CD8-positive, alpha-beta memory T cell (primary cell): ENCODE results near the gene M1AP. TPM values are rescaled to one million over a fixed set of nuclear protein-coding genes. Genes with fewer than 3 reads are reported as not detected.

Experiments used
- CTCF ChIA-PET: fragments of 350-600 bp; sonication (Branson Sonifier 250); formaldehyde crosslinking; loops from one replicate; lab custom pipeline; 2021; ENCODE audit warnings: antibody characterized with exemption; lab: Charles Lee
- POLR2A ChIA-PET: fragments of 350-600 bp; sonication (Branson Sonifier 250); formaldehyde crosslinking; loops from one replicate; lab custom pipeline; 2021; ENCODE audit warnings: antibody characterized with exemption; lab: Charles Lee
- DNase-seq, 5 donors: peaks; one replicate each; pipeline versions ENCODE4 v3.0.0 to v3.0.0-alpha.2; 2020 to 2022; ENCODE audit warnings: mixed read lengths in 1 of 5
- H3K27ac ChIP-seq: one replicate; pipeline ENCODE4 v1.7.0; 2013; ENCODE audit warnings: low read depth, mild to moderate bottlenecking, low read length, moderate library complexity
- H3K27me3 ChIP-seq: 2 replicates; pipeline ENCODE4 v1.7.0; 2013; ENCODE audit warnings: low read length, mild to moderate bottlenecking; ENCODE audit not compliant: insufficient read depth, poor library complexity, severe bottlenecking
- H3K36me3 ChIP-seq: 2 replicates; pipeline ENCODE4 v1.7.0; 2013; ENCODE audit warnings: mild to moderate bottlenecking, low read length, moderate library complexity; ENCODE audit not compliant: insufficient read depth
- H3K4me1 ChIP-seq: 2 replicates; pipeline ENCODE4 v1.7.0; 2013; ENCODE audit warnings: mild to moderate bottlenecking, low read length, moderate library complexity; ENCODE audit not compliant: insufficient read depth
- H3K4me3 ChIP-seq: 2 replicates; pipeline ENCODE4 v1.7.0; 2013; ENCODE audit warnings: mild to moderate bottlenecking, low read length
- H3K9me3 ChIP-seq: 2 replicates; pipeline ENCODE4 v1.7.0; 2013; ENCODE audit warnings: mild to moderate bottlenecking, low read length
- H3K27ac Mint-ChIP-seq, 8 donors: one replicate each; pipeline ENCODE4 v1.8.0; 2020 to 2021; ENCODE audit warnings: mixed read lengths in 8 of 8, mild to moderate bottlenecking in 6 of 8, inconsistent platforms in 3 of 8, moderate library complexity in 3 of 8
- H3K27me3 Mint-ChIP-seq, 2 donors: one replicate each; pipeline ENCODE4 v1.8.0; 2020 to 2021; ENCODE audit warnings: mixed read lengths in 2 of 2, mild to moderate bottlenecking in 1 of 2, moderate library complexity in 1 of 2
- H3K36me3 Mint-ChIP-seq, 3 donors: one replicate each; pipeline ENCODE4 v1.8.0; 2020 to 2021; ENCODE audit warnings: mixed read lengths in 3 of 3, inconsistent platforms in 1 of 3, mild to moderate bottlenecking in 1 of 3
- H3K4me1 Mint-ChIP-seq, 3 donors: one replicate each; pipeline ENCODE4 v1.8.0; 2020 to 2021; ENCODE audit warnings: mixed read lengths in 3 of 3, inconsistent platforms in 1 of 3, mild to moderate bottlenecking in 1 of 3
- H3K4me3 Mint-ChIP-seq, 7 donors: one replicate each; pipeline ENCODE4 v1.8.0; 2020 to 2021; ENCODE audit warnings: mixed read lengths in 7 of 7, mild to moderate bottlenecking in 6 of 7, moderate library complexity in 4 of 7, inconsistent platforms in 2 of 7
- H3K9me3 Mint-ChIP-seq, 5 donors: one replicate each; pipeline ENCODE4 v1.8.0; 2020 to 2022; ENCODE audit warnings: mixed read lengths in 5 of 5, mild to moderate bottlenecking in 3 of 5, moderate library complexity in 2 of 5, inconsistent platforms in 1 of 5
- polyA plus RNA-seq: library from polyadenylated mRNA; unstranded; fragments of 300-500 nt; fragmentation: Illumina TruSeq; gene quantifications from one replicate; pipeline ENCODE4 v1.2.3, GENCODE V29; 2021
- total RNA-seq, 2 experiments: library from RNA; stranded (reverse); gene quantifications; one replicate each; pipeline ENCODE4 v1.2.3, GENCODE V29; 2021

Gene M1AP
- total and polyA plus RNA-seq, 3 experiments from 2014 or later, result 0.39 TPM; not detected in 2

DNA sequence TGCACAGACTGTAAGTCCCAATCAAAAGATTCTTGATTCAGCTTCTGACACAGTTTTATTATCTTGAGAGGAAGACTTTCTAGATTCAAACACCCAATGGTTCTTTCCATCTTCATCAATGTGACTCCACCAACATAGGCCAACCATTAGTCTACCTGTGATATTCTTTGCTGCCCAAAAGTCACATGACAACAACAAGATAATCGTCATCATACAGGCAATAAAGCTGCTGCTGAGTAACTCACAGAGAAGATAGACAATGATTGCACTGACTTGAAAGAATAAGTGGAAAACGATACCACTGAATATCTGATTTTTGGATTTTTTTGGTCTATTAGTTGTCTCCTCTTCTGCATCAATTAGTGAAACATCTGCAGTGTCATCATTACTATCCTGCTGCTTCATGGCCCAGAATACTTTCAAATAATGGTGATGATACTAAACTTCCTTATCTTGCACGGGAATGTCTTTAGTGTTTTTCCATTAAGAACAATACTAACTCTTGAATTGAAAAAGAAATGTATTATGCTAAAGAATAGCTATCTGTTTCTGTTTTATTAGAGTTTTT lies 19.5 kb downstream of the M1AP start:
- no peaks in the 10 kb centered on the region for H3K9me3 Mint-ChIP-seq
- no peaks in the 10 kb centered on the region for H3K4me1 Mint-ChIP-seq
- Histone ChIP-seq H3K36me3 (no peaks in the 10 kb centered on the region), H3K27ac (no peak overlapping the region), H3K27me3 (no peaks in the 10 kb centered on the region), H3K4me1 (no peaks in the 10 kb centered on the region), H3K4me3 (no peak overlapping the region), H3K9me3 (no peaks in the 10 kb centered on the region)
- DNase-seq, result no peak
- peaks cover 0 to 4% of the 10 kb centered on the region in 2 donors for H3K27me3 Mint-ChIP-seq
- H3K27ac Mint-ChIP-seq, result no peak overlapping the region
- no peaks in the 10 kb centered on the region for H3K36me3 Mint-ChIP-seq
- POLR2A ChIA-PET, result no interaction called here
- CTCF ChIA-PET, result no interaction called here
- no peak overlapping the region for H3K4me3 Mint-ChIP-seq

DNA sequence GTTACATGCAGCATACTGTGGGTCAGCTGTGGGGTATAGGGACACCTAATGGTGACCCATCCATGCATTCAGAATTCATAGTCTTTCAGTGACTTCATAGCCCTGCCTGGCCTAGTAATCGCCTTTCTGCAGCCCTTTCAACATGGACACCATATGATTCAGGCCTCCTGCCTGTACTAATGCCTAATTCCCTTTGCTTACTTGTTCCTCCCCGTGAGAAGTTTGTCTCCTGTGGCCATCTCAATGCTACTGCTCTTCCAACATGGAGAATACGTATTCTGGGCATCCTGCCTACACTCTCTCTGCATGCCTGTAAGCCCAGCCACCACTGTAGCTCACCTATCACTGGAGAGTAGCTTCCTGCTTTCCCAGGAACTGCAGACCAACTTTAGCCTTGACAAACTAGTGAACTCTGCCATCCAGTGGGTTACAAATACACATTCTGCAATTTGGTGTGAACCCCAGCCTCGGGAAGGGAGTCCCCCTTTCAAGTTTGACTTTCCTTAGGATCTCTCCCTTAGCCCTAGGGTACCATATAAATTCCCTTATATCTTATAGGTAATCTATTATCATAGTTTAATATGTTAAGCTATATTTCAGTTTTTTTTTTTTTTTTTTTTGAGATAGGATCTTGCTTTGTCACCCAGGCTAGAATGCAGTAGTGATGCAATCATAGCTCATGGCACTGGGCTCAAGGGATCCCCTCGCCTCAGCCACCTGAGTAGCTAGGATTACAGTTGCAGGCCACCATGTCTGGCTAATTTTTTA lies 22.3 kb downstream of the M1AP start:
- Mint-ChIP-seq H3K4me3 (no peak overlapping the region), H3K9me3 (no peaks in the 10 kb centered on the region), H3K4me1 (no peaks in the 10 kb centered on the region), H3K36me3 (no peaks in the 10 kb centered on the region), H3K27ac (no peak overlapping the region), H3K27me3 (peaks cover 0 to 3% of the 10 kb centered on the region in 2 donors)
- H3K4me1 ChIP-seq, result no peaks in the 10 kb centered on the region
- POLR2A ChIA-PET, result no interaction called here
- H3K27me3 ChIP-seq, result no peaks in the 10 kb centered on the region
- no peak overlapping the region for H3K27ac ChIP-seq
- H3K4me3 ChIP-seq, result no peak overlapping the region
- no peak for DNase-seq
- H3K9me3 ChIP-seq, result no peaks in the 10 kb centered on the region
- CTCF ChIA-PET, result no interaction called here
- no peaks in the 10 kb centered on the region for H3K36me3 ChIP-seq

DNA sequence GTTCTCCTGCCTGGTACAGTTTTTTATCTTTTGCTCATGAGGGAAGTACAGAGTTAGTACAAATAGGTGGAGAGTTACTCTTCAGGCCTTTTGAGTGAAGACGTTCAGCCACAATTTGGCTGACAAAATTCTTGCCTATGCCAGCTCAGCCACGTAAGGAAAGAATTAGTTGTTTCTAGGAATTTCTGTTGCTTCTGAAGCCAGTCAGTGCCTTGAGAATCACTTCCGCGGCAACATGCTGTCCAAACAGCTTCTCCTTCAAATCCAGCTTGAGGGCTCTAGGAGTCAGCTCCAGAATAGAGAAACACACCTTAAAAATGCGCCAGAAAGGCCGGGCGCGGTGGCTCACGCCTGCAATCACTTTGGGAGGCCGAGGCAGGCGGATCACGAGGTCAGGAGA lies 27.5 kb downstream of the M1AP start:
- H3K36me3 Mint-ChIP-seq, result peaks cover 0 to 5% (median 0%) of the 10 kb centered on the region in 3 donors
- CTCF ChIA-PET, result no interaction called here
- POLR2A ChIA-PET, result no interaction called here

DNA sequence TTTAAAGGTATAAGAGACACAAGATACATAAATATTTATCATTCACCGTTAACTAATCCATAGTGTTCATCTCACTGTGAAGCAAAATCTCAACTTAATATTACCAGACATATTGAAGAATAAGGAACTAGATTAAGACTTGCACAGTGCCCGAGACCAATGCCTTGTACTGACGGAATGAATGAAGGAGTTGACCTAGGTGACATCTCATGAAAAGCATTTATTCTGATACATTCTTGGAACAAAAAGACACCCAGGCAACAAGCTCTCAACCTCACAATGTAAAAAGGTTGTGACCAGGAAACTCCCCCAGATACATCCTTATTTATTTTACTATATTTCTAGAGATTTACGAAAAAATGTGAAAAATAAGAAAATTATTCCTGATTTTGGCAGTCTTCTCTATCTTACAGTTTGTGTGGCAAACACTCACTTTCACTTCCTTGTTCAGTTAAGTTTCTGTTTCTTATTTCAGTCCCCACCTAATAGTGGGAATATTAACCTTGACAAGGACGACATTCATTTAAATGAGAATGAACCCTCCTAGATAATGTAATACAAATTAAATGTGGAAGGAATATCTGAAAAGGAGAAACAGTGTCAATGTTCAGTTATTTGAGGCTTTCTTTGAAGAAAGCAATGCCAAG lies 28.4 kb downstream of the M1AP start:
- no peak overlapping the region for H3K27ac Mint-ChIP-seq
- peaks cover 0 to 5% (median 0%) of the 10 kb centered on the region in 3 donors for H3K36me3 Mint-ChIP-seq
- H3K27me3 ChIP-seq, result peaks cover 2% of the 10 kb centered on the region
- H3K4me3 ChIP-seq, result no peak overlapping the region
- H3K4me1 Mint-ChIP-seq, result no peaks in the 10 kb centered on the region
- no peak overlapping the region for H3K27ac ChIP-seq
- ChIA-PET CTCF (no interaction called here), POLR2A (no interaction called here)
- no peaks in the 10 kb centered on the region for H3K9me3 ChIP-seq
- no peaks in the 10 kb centered on the region for H3K4me1 ChIP-seq
- H3K4me3 Mint-ChIP-seq, result no peak overlapping the region
- H3K36me3 ChIP-seq, result no peaks in the 10 kb centered on the region
- peaks cover 6 to 44% of the 10 kb centered on the region in 2 donors for H3K27me3 Mint-ChIP-seq
- H3K9me3 Mint-ChIP-seq, result peaks cover 0 to 2% (median 0%) of the 10 kb centered on the region in 5 donors
- no peak for DNase-seq

More for the DNA sequence above, 27.5 kb downstream of the M1AP start:
- H3K4me1 Mint-ChIP-seq, result no peaks in the 10 kb centered on the region
- H3K4me1 ChIP-seq, result no peaks in the 10 kb centered on the region
- H3K4me3 Mint-ChIP-seq, result no peak overlapping the region
- DNase-seq, result no peak
- peaks cover 0 to 2% (median 0%) of the 10 kb centered on the region in 5 donors for H3K9me3 Mint-ChIP-seq
- H3K9me3 ChIP-seq, result no peaks in the 10 kb centered on the region
- no peak overlapping the region for H3K27ac ChIP-seq
- no peaks in the 10 kb centered on the region for H3K36me3 ChIP-seq
- H3K27me3 ChIP-seq, result no peaks in the 10 kb centered on the region
- peaks cover 3 to 35% of the 10 kb centered on the region in 2 donors for H3K27me3 Mint-ChIP-seq
- no peak overlapping the region for H3K27ac Mint-ChIP-seq
- no peak overlapping the region for H3K4me3 ChIP-seq

DNA sequence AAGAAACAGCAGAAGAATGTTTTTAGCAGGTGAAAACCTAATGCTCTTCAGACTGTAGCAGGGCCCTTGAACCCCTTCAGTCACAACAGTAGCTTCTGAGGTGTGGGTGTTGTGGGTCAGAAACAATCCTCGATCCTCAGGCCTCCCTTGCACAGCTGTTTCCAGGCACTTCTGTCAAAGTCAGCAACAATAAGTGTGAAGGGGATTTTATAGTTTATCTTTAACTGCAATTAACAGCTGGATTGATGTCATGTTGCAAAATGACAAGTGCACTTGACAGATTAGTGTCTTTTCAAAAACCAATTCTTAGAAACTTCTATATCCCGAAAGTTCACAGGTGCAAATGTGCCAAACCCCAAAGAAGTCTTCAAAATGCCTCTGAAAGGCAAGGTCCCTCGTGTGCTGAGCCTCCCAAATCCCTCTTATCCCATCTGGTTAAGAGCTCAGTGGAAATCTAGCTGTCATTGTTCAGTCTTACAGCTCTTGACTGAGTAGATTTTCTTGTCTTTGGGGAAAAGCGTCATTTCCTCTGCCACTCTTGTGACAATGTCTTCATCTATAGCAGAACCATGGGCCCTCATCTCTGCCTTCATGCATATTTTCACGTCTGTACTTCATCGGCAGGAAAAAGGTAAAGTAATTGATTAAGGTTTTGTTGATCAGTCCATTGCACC lies 29.6 kb downstream of the M1AP start:
- H3K9me3 ChIP-seq, result no peaks in the 10 kb centered on the region
- peaks cover 0 to 2% (median 0%) of the 10 kb centered on the region in 5 donors for H3K9me3 Mint-ChIP-seq
- no peaks in the 10 kb centered on the region for H3K4me1 ChIP-seq
- no peak overlapping the region for H3K4me3 Mint-ChIP-seq
- ChIA-PET POLR2A (no interaction called here), CTCF (no interaction called here)
- H3K36me3 ChIP-seq, result no peaks in the 10 kb centered on the region
- H3K27me3 Mint-ChIP-seq, result peaks cover 14 to 56% of the 10 kb centered on the region in 2 donors
- H3K4me1 Mint-ChIP-seq, result no peaks in the 10 kb centered on the region
- no peak overlapping the region for H3K27ac ChIP-seq
- peaks cover 0 to 5% (median 0%) of the 10 kb centered on the region in 3 donors for H3K36me3 Mint-ChIP-seq
- H3K4me3 ChIP-seq, result no peak overlapping the region
- DNase-seq, result no peak
- H3K27me3 ChIP-seq, result peaks cover 14% of the 10 kb centered on the region
- H3K27ac Mint-ChIP-seq, result no peak overlapping the region

DNA sequence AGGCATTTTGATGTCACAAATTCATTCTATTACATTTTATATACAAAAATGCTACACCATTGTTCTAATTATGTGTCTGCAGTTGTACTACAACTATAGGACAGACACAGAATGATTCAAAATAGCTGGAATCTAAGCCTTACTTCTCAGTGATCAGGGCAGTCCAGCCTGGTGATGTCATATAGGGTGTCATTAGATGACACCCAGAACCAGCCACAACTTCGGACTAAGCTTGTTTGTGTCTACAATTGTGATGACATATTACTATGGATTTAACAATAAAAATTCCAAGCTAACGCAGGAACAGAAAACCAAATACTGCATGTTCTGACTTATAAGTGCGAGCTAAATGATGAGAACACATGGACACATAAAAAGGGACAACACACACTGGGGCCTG lies 31.0 kb downstream of the M1AP start:
- H3K36me3 ChIP-seq, result no peaks in the 10 kb centered on the region
- ChIA-PET POLR2A (no interaction called here), CTCF (no interaction called here)
- H3K27me3 Mint-ChIP-seq, result peaks cover 20 to 69% of the 10 kb centered on the region in 2 donors
- no peak overlapping the region for H3K4me3 Mint-ChIP-seq
- no peaks in the 10 kb centered on the region for H3K9me3 ChIP-seq
- H3K4me3 ChIP-seq, result no peak overlapping the region
- H3K4me1 Mint-ChIP-seq, result no peaks in the 10 kb centered on the region
- no peaks in the 10 kb centered on the region for H3K4me1 ChIP-seq
- peaks cover 14% of the 10 kb centered on the region for H3K27me3 ChIP-seq
- H3K27ac ChIP-seq, result no peak overlapping the region
- H3K27ac Mint-ChIP-seq, result no peak overlapping the region
- H3K36me3 Mint-ChIP-seq, result peaks cover 0 to 5% (median 0%) of the 10 kb centered on the region in 3 donors
- DNase-seq, result no peak
- H3K9me3 Mint-ChIP-seq, result peaks cover 0 to 2% (median 0%) of the 10 kb centered on the region in 5 donors

DNA sequence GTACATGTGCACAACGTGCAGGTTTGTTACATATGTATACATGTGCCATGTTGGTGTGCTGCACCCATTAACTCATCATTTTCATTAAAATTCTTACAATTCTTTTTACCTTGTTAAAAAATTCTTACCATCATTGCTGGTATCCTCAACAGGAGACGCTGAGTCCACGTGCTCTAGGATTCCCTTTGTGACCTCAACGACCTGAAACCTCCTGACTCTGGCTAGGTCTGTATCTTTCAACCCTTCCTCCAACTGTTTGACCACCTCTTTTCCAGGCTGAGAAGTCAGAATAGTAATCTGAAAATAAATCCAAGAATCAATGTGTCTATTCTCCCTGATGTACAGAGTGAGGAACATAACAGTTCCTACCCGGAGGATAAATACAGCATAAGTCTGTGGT lies 41.2 kb downstream of the M1AP start:
- CTCF ChIA-PET, result no interaction called here
- no peaks in the 10 kb centered on the region for H3K36me3 Mint-ChIP-seq

More for the DNA sequence above, 41.2 kb downstream of the M1AP start:
- no peaks in the 10 kb centered on the region for H3K27me3 ChIP-seq
- POLR2A ChIA-PET, result no interaction called here
- H3K27ac ChIP-seq, result no peak overlapping the region
- Mint-ChIP-seq H3K27ac (no peak overlapping the region), H3K4me1 (peaks cover 0 to 2% (median 0%) of the 10 kb centered on the region in 3 donors), H3K4me3 (no peak overlapping the region), H3K9me3 (peaks cover 0 to 3% (median 0%) of the 10 kb centered on the region in 5 donors), H3K27me3 (peaks cover 23 to 46% of the 10 kb centered on the region in 2 donors)
- no peak for DNase-seq
- H3K4me3 ChIP-seq, result no peak overlapping the region
- H3K4me1 ChIP-seq, result no peaks in the 10 kb centered on the region
- H3K36me3 ChIP-seq, result no peaks in the 10 kb centered on the region
- no peaks in the 10 kb centered on the region for H3K9me3 ChIP-seq
